BLaER1 treated with 17β-estradiol and CSF1 and Interleukin-3, amounts not matched to agents 10 nM and 100 nM (cell line): Measurements from ENCODE around the gene YARS1.

ENCODE experiments used
- H3K27ac ChIP-seq, 11 experiments: shearing (Covaris generic); formaldehyde crosslinking; 2 replicates each; pipeline ENCODE4 v1.8.1; 2022
- H3K27me3 ChIP-seq, 11 experiments: shearing (Covaris generic); formaldehyde crosslinking; 2 replicates each; pipeline ENCODE4 v1.8.1; 2022
- H3K36me3 ChIP-seq, 11 experiments: shearing (Covaris generic); formaldehyde crosslinking; 2 replicates each; pipeline ENCODE4 v1.8.1; 2022
- H3K4me1 ChIP-seq, 10 experiments: shearing (Covaris generic); formaldehyde crosslinking; 2 replicates each; pipeline ENCODE4 v1.8.1; 2022
- H3K4me2 ChIP-seq, 11 experiments: shearing (Covaris generic); formaldehyde crosslinking; 2 replicates each; pipeline ENCODE4 v1.8.1; 2022
- H3K4me3 ChIP-seq, 10 experiments: shearing (Covaris generic); formaldehyde crosslinking; 2 replicates each; pipeline ENCODE4 v1.8.1; 2022
- H3K9ac ChIP-seq, 11 experiments: shearing (Covaris generic); formaldehyde crosslinking; 2 replicates each; pipeline ENCODE4 v1.8.1; 2022
- H3K9me3 ChIP-seq, 11 experiments: shearing (Covaris generic); formaldehyde crosslinking; replicated peaks in 1 of 11; 2 replicates each; pipeline ENCODE4 v1.8.1; 2022
- H4K20me1 ChIP-seq, 11 experiments: shearing (Covaris generic); formaldehyde crosslinking; 2 replicates each; pipeline ENCODE4 v1.8.1; 2022
- Cebpa-rat ChIP-seq, 11 experiments: shearing (Covaris generic); IDR thresholded peaks; 2 replicates each; pipeline ENCODE4 v1.8.1; 2022

The YARS1 gene

GRCh38 chr1:32743380-32744070, 73.6 kb downstream of the YARS1 start:
- Histone ChIP-seq H3K4me2 (peak overlapping the region in 10 of 11 experiments; percentile 11 to 99 (median 96); a peak in 17 of 22 replicates), H3K27ac (no peak overlapping the region), H4K20me1 (peaks cover 0 to 13% (median 0%) of the 10 kb centered on the region in 11 experiments; a peak in 3 of 22 replicates), H3K36me3 (no peaks in the 10 kb centered on the region), H3K4me3 (no peak overlapping the region), H3K27me3 (peaks cover 0 to 30% (median 26%) of the 10 kb centered on the region in 11 experiments; a peak in 19 of 22 replicates), H3K4me1 (peaks cover 14 to 52% (median 36%) of the 10 kb centered on the region in 10 experiments; a peak in 18 of 20 replicates), H3K9ac (no peak overlapping the region), H3K9me3 (no peaks in the 10 kb centered on the region)
- TF ChIP-seq Cebpa-rat (IDR thresholded peaks at IDR 0.05): no peak

- no peak for TF ChIP-seq Cebpa-rat (IDR thresholded peaks at IDR 0.05)
- Histone ChIP-seq H3K27me3 (peaks cover 0 to 30% (median 26%) of the 10 kb centered on the region in 11 experiments; a peak in 19 of 22 replicates), H3K9ac (no peak overlapping the region), H3K9me3 (no peaks in the 10 kb centered on the region), H3K4me2 (peak overlapping the region; percentile 81 to 99 (median 95); a peak in 21 of 22 replicates), H3K4me3 (peak overlapping the region in 5 of 10 experiments; percentile 71 to 84 (median 80); a peak in 5 of 20 replicates), H4K20me1 (peaks cover 0 to 9% (median 0%) of the 10 kb centered on the region in 11 experiments; a peak in 3 of 22 replicates), H3K27ac (no peak overlapping the region), H3K36me3 (no peaks in the 10 kb centered on the region), H3K4me1 (peaks cover 14 to 52% (median 36%) of the 10 kb centered on the region in 10 experiments; a peak in 18 of 20 replicates)
These were observed 74.2 kb downstream of the YARS1 start for GRCh38 chr1:32742956-32743355.

GRCh38 chr1:32742199-32742947, 74.8 kb downstream of the YARS1 start:
- Histone ChIP-seq H3K9ac (peak overlapping the region; percentile 67 to 87 (median 78)), H3K4me3 (peak overlapping the region; percentile 71 to 84 (median 76)), H3K4me2 (peak overlapping the region; percentile 81 to 99 (median 95))

GRCh38 chr1:32741413-32742198, 75.6 kb downstream of the YARS1 start:
- no peak for TF ChIP-seq Cebpa-rat (IDR thresholded peaks at IDR 0.05)
- Histone ChIP-seq H3K4me3 (peak overlapping the region; percentile 71 to 84 (median 76)), H3K36me3 (no peaks in the 10 kb centered on the region), H3K4me1 (peaks cover 14 to 62% (median 44%) of the 10 kb centered on the region in 10 experiments; a peak in 18 of 20 replicates), H3K27ac (peak overlapping the region; percentile 44 to 71 (median 60); a peak in 20 of 22 replicates), H3K27me3 (peaks cover 0 to 30% (median 26%) of the 10 kb centered on the region in 11 experiments; a peak in 19 of 22 replicates), H3K9ac (peak overlapping the region; percentile 67 to 87 (median 78)), H3K4me2 (peak overlapping the region; percentile 81 to 99 (median 95)), H3K9me3 (no peaks in the 10 kb centered on the region), H4K20me1 (peaks cover 0 to 9% (median 0%) of the 10 kb centered on the region in 11 experiments; a peak in 3 of 22 replicates)

More at GRCh38 chr1:32742199-32742947, 74.8 kb downstream of the YARS1 start:
- Histone ChIP-seq H3K27ac (peak overlapping the region; percentile 44 to 71 (median 60); a peak in 18 of 22 replicates), H3K4me1 (peaks cover 14 to 55% (median 38%) of the 10 kb centered on the region in 10 experiments; a peak in 18 of 20 replicates), H3K9me3 (no peaks in the 10 kb centered on the region), H4K20me1 (peaks cover 0 to 9% (median 0%) of the 10 kb centered on the region in 11 experiments; a peak in 3 of 22 replicates), H3K36me3 (no peaks in the 10 kb centered on the region), H3K27me3 (peaks cover 0 to 30% (median 26%) of the 10 kb centered on the region in 11 experiments; a peak in 19 of 22 replicates)
- TF ChIP-seq Cebpa-rat (IDR thresholded peaks at IDR 0.05): no peak

- TF ChIP-seq Cebpa-rat (IDR thresholded peaks at IDR 0.05): no peak
- H3K4me3 ChIP-seq: peak overlapping the region; percentile 71 to 84 (median 76)
- H3K9me3 ChIP-seq: no peaks in the 10 kb centered on the region
- H3K36me3 ChIP-seq: no peaks in the 10 kb centered on the region
- peaks cover 14 to 62% (median 44%) of the 10 kb centered on the region in 10 experiments; a peak in 19 of 20 replicates for H3K4me1 ChIP-seq
- peak overlapping the region; percentile 67 to 87 (median 78); a peak in 21 of 22 replicates for H3K9ac ChIP-seq
- H3K27ac ChIP-seq: peak overlapping the region in 3 of 11 experiments; percentile 56 to 71 (median 60); a peak in 6 of 22 replicates
- peaks cover 0 to 30% (median 26%) of the 10 kb centered on the region in 11 experiments; a peak in 19 of 22 replicates for H3K27me3 ChIP-seq
- H3K4me2 ChIP-seq: peak overlapping the region; percentile 81 to 99 (median 95)
- peaks cover 0 to 9% (median 0%) of the 10 kb centered on the region in 11 experiments; a peak in 3 of 22 replicates for H4K20me1 ChIP-seq
These were observed 76.1 kb downstream of the YARS1 start for GRCh38 chr1:32741059-32741412.

- Histone ChIP-seq H3K9ac (peak overlapping the region in 3 of 11 experiments; percentile 7 to 19 (median 16); a peak in 2 of 22 replicates), H3K36me3 (no peaks in the 10 kb centered on the region), H3K27ac (no peak overlapping the region), H3K9me3 (no peaks in the 10 kb centered on the region), H3K27me3 (peaks cover 0 to 20% (median 18%) of the 10 kb centered on the region in 11 experiments; a peak in 19 of 22 replicates), H3K4me3 (no peak overlapping the region), H3K4me1 (peaks cover 15 to 37% (median 29%) of the 10 kb centered on the region in 10 experiments; a peak in 19 of 20 replicates), H3K4me2 (peak overlapping the region in 8 of 11 experiments; percentile 18 to 54 (median 34); a peak in 9 of 22 replicates), H4K20me1 (no peaks in the 10 kb centered on the region)
- no peak for TF ChIP-seq Cebpa-rat (IDR thresholded peaks at IDR 0.05)
These were observed 80.1 kb downstream of the YARS1 start for GRCh38 chr1:32736812-32737791.

GRCh38 chr1:32733582-32734321, 83.4 kb downstream of the YARS1 start:
- Histone ChIP-seq H3K4me1 (peaks cover 15 to 42% (median 31%) of the 10 kb centered on the region in 10 experiments; a peak in 19 of 20 replicates), H3K9ac (no peak overlapping the region), H3K27ac (no peak overlapping the region), H3K4me2 (peak overlapping the region in 10 of 11 experiments; percentile 7 to 60 (median 42); a peak in 16 of 22 replicates), H3K9me3 (no peaks in the 10 kb centered on the region), H4K20me1 (no peaks in the 10 kb centered on the region), H3K36me3 (no peaks in the 10 kb centered on the region), H3K27me3 (no peaks in the 10 kb centered on the region), H3K4me3 (no peak overlapping the region)
- TF ChIP-seq Cebpa-rat (IDR thresholded peaks at IDR 0.05): no peak
